Suppressor macrophage treated with lipopolysaccharide for 4 hours (primary cell): ENCODE results near the gene PTGIR.
"Not testable (repeated sequence)": the region's sequence is repeated elsewhere in the genome, so short reads cannot be mapped to it uniquely, and the experiment has no call there.

Experiments
- DNase-seq: peaks from one replicate; pipeline ENCODE4 v3.0.0-alpha.2; 2020

Gene PTGIR

DNA sequence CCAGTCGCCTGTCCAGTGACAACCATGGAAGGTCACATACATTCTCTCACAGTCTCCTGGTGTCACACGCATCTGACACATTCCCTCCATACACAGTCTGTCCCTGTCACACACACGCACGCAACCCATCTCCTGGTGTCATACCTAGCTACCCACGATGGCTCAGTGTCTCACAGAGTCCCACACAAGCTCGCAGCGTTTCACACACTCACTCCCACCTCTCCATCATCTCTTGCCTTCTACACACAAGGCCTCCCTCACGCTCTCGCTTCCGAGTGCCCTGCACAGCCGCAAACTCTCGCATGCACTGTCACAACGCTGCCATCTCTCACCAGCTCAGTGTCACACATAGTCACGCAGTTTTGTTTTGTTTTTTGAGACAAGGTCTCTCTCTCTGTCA, 12.3 kb upstream of the PTGIR start:
- no peak for DNase-seq

DNA sequence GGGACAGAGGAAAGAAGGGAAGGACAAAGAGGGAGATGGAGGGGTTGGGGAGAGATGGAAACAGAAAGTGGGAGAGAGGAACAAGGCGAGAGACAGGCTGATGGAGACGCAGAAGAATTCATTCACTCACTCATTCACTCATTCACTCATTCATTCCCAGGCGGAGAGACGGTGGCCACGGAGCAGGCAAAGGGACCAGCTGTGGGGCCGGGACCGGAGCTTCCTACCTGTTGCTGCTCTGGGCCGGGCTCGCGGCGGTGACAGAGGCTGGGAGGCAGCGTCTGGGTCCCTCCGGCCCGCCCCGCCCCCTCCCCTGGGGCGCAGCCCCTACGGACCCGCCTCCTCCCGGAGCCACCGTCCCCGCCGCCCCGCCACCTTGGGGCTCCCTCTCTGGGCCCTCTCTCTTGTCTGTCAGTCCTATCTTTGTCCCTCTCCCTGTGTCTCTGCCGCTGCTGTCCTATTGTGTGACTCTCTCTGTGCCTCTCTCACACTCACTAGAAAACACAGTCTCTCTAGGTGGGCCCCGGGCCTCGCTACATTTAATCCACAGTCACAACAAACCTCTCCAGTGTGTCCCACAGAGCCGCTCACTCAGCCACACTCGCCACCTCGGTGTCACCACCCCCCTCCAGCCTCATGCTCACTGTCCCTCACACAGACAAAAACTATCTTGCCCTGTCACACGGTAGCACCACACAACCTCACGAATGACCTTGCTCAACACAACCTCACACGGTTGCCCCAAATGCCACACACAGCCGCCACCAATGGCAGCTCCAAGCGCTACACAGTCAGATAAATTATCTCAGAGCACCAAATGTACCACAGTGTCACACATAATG, 11.3 kb upstream of the PTGIR start, which contains the start of gene GNG8:
GNG8 (minus strand) TSS at position 283 of the 842 bp plus-strand sequence. CDS start 1,520 bp downstream, outside the sequence.
- DNase-seq = no peak

DNA sequence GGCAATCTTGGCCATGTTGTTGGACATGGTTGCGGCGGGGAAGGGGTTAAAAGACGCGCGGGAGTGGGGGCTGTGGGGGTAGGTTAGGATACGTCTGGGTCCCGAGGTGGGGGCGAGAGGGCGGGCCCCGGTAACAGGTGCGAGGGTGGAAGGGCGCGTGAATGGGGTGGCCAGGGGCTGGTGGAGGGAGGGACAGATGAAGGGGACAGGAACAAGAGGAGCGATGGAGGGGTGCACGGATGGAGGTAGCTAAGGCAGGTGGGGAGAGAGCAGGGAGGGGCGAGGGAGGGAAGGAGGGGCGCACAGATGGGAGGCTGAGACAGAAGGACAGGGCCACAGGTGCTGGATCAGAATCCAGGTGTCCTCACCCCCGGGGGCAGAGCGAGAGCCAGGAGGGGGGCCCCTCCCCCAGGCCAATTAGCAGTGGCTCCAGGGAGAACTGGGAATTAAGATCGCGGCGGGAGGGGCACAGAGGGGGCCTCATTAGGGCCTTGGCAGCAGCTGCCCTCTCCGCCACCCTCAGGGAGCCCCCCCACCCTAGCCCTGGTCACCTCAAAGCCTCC, 9.8 kb upstream of the PTGIR start:
- DNase-seq = no peak

DNA sequence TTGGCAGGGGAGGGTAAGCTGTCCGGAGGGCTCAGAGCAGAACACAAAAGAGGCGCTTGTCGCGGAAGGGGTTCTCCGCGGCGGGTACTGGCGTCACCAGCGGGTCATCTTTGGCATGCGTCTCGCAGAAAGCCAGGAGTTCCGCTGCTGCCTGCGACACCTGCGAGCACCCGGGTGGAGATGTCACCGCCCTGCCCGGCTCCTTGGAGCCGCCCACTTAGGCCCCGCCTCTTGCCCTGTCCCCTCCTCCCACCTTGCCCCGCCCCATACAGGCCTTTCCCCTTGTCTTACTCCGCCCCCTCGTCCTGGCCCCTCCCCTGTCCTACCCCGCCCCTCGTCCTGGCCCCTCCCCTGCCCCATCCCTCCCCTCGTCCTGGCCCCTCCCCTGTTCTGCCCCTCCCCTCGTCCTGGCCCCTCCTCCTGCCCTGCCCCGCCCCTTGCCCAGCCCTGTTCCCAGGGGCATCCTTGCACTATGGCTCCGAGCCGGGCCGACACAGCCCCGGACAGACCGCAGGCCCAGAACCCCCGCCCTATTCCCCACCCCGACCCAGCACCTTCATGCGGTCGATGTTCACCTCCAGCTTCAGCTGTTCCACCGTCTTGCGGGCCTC, 9.3 kb upstream of the PTGIR start:
- peak; percentile 96 for DNase-seq

DNA sequence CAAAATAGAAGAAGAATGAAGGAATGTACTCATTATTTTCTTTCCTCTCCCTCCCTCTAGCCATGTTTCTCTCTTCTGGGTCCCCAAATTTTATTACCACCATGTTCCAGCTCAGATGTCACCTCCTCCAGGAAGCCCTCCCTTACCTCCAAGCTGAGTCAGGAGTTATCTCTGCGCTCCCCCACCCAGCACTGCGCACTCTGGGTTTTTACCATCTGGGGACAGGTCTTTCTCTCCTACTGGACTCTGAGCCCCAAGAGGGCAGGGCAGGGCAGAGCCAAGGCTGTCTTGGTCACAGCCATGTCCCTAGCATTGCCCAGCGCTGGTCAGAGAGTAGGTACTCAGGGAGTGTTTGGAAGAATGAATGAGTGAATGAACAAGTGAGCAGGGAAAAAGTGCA, 8.2 kb upstream of the PTGIR start:
- DNase-seq = no peak

DNA sequence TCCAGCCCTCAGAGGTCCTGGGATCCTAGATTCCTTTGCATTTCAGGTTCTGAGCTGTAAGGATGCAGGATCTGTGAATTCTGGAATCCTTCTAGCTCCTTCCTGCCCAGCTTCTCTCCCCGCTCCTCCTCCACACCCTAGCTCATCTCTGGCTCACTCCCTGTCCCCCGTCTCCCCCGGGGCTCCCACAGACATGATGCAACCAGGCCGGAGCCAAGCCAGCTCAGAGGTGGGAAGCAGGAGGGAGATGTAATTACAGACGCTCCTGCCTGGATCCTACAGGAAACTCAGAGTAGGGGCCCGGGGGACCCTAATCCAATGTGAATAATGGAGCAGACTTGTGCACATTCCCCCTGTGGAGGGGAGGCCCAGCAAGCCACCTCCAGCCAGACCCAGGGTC, 6.6 kb upstream of the PTGIR start:
- no peak for DNase-seq

DNA sequence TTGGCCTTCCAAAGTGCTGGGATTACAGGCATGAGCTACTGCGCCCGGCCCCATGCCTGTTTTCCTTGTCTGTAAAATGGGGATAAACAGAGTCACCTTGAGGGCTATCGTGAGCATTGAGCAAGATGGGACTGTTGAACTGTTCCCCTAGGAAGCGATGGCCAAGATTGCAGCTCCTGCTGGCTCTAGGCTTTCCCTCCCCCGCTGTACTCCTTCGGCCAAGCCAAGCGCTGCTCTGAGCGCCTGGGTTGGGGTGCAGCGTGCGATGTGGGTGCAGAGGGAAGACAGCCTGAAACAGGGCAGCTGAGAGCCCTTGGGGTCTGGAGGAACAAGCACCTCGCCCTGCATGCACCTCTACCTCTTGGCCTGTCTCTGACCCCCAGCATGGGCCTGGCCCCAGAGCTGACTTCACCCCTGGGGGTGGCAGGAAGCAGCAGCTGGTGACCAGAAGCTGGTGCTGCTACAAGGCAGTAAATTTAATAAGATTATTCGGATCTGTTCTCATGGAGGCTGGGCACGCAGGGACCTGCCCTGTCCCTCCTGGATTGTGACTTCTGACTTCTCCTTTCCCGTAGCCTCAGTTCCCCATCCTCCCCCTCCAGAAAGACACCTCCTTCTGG, 5.8 kb upstream of the PTGIR start:
- no peak for DNase-seq

DNA sequence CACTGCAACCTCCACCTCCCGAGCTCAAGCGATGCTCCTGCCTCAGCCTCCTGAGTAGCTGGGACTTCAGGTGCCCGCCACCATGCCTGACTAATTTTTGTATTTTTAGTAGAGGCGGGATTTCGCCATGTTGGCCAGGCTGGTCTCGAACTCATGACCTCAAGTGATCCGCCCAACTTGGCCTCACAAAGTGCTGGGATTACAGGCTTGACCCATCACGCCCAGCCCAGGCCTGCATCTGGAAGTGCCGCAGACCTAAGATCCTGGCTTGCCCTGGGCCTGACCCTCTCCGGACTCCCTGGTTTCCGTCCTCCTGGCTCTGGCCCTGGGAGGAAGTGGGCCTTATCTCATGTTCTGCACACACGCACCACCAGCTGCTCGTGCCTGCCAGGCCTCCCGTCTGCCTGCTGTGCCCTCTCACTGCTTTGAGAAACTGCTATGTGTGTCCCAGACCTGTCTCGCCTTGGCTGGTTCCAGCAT, 4.7 kb upstream of the PTGIR start:
- no peak for DNase-seq

DNA sequence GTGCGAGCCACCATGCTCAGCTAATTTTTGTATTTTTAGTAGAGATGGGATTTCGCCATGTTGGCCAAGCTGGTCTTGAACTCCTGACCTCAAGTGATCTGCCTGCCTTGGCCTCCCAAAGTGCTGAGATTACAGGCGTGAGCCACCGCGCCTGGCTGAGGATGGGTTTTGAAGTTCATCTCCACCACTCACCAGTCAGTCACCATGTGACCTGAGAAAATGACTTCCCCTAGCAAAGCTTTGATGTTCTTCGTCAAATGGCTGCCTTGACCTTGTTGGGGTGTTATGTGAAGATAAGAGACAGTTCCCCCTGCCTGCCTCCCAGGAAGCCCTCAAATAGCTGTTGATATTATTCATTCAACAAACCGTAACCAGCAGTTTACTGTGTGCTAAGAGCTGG, 4.1 kb upstream of the PTGIR start:
- DNase-seq = not testable (repeated sequence)

DNA sequence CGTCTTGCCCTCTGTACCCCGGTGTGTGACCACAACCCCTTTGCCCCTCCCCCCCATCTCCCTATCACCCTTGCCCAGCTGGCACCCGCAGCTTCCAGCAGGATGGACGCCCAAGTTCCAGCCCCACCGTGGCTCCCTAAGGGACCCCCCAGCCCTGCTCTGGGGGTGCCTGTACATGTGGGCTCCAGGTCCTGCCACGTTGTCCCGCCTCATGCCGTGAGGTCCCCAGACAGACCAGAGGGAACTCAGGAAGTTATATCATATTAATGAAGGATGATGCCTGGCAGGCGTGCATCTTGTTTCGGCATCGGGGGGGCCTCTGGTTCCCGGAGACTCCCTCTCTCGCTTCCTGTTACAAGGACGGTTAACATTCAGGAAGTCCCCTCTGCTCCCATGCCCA, 1.6 kb upstream of the PTGIR start:
- peak; percentile 75 for DNase-seq

DNA sequence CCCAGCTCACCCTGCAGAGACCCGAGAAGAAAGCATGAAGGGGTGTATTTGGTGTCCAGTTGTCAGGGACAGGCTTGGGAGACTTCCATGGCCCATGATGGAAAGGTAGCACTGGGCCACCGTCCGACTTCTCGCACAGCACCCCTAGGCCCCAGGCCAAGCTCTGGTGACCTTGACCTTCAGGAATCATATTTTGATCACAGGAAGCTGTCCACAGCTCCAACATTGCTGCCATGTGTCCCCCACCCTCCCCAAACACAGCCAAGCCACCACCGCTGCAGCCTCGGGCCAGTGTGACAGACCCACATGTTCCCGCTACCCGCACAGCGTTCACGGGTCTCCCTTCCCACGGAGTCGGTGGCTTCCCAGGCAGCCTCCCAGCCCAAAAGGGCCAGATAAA, 842 bp upstream of the PTGIR start:
- no peak for DNase-seq

DNA sequence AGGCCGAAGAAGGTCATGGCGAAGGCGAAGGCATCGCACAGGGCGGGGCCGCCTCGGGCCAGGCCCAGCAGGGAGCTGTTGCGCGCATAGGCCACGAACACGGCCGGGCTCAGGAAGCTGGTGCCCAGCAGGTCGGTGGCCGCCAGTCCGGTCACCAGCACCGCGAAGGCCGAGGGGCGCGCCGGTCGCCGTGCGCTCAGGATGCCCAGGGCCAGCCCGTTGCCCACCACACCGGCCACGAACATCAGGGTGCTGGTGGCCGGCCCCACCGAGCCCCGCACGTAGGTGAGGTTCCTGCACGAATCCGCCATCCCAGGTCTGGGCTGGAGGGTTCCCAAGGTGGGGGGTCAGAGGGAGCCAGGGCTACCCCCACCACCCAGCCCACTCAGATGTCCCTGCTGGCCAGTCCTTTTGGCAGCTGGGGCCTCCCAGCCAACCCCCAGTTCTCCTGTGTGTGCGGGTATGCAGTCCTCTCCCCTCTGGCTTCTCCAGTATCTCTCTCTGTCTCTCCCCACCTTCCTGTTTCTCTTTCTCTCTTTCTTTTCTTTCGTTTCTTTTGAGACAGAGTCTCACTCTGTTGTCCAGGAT, 880 bp downstream of the PTGIR start:
- no peak for DNase-seq

DNA sequence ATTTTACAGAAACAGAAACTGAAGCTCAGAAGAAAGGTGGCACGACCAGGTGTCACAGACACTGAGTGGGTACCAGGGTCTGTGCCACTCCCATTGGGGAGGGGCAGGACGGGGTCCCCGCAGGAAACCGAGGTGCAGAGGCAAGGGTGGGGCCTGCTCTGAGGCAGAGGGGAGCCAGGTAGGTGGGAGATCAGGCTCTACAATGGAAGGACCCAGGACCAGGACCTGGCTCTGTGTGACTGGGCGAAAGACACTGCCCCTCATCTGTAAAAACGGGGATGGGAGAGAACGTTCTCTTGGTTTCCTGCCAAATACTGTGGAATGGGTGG, 2.8 kb downstream of the PTGIR start:
- no peak for DNase-seq

DNA sequence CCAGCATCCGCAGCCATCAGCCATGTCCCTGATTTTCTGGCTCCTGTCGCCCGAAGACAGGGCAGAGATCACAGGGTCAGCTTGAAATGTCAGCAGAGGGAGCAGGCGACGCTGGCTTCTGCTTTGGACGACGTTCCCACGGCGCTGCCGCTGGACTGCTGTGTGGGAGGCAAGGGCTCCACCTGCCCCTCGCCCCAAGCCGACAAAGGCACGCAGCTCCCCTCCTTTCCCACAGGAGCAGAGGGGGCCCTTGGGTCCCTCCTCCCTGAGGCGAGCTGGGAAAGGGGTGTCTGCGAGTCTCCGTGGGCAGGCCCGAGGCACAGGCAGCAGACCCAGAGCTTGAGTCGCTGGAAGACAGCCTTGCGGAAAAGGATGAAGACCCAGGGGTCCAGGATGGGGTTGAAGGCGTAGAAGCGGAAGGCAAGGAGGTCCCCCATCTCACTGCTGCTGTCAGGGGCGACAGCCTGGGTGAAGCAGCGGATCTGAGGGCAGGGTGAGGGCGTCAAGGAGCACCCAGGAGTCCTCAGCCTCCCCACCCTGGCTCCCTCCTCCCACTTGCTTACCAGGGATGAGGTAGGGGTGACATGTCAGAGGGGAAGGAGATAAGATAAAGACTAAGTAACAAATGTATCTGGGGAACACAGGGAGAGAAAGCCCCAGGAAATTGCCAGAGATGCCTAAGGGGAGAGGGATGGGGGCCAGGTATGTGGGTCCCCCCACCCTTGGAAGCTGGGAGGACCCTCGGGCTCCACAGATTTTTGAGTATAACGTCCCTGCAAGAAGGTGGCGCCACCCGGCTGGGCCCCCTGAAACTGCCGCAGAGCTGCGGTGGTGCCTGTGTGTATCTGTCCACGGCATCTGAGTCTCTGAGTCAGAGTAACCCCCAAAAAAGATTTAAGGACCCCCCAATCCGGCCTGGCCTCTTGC, 3.4 kb downstream of the PTGIR start:
- DNase-seq = no peak

DNA sequence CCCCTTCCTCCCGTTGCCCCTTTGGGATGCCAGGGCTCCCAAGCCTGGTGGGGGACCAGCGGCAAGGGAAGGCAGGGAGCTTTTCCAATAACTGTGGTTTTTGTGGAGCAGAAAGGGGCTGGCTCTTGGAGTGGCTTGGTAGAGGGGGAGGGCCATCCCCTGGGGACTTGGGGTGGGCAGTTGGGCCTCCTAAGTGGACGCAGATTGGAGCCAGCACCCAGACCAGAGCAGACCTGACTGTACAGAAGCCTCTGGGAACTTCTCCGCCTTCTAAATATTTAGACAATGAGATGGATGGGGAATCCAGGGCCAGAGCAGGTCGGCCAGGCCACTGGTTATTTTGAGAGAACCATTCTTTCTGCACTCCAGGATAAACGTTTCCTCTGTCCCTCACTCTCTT, 4.2 kb downstream of the PTGIR start:
- no peak for DNase-seq

DNA sequence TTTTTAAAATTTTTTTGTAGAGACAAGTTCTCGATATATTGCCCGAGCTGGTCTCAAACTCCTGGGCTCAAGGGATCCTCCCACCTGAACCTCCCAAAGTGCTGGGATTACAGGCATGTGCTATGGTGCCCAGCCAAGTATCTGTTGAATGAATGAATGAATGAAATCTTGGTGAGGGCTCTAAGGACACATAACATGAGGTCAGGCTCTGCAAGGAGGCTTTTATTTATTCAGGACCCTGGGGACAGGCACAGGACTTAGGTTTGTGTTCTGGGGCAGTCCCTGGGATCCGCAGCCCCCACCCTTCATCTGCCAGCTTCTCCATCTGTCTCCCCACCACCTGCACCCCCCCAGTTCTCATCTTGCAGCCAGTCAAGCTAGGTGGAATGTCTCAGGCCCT, 4.6 kb downstream of the PTGIR start:
- no peak for DNase-seq

DNA sequence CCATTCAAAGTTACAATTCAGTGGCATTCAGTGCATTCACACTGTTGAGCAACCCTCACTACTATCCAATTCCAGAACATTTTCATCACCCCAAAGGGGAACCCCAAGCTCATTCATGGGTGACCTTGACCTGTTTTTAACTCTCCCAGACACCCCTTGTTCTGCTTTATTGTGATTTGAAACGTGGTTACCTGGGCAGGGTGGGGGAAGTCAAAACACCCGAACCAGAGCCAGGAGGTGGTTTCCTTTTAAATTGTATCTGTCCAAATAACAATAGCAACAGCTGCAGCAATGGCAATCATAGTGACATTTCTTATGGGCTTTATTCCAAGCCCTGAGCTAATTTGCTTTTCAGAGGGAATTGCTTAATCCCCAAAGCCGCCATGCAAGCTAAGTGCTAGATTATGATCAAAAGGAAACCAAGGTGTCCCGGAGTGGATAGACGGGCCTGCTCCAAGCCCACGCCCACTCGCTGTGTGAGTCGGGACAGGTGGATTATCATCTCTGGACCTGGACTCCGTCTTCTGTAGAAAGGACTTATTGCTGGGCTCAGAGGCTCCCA, 6.1 kb downstream of the PTGIR start:
- DNase-seq = peak; percentile 70

DNA sequence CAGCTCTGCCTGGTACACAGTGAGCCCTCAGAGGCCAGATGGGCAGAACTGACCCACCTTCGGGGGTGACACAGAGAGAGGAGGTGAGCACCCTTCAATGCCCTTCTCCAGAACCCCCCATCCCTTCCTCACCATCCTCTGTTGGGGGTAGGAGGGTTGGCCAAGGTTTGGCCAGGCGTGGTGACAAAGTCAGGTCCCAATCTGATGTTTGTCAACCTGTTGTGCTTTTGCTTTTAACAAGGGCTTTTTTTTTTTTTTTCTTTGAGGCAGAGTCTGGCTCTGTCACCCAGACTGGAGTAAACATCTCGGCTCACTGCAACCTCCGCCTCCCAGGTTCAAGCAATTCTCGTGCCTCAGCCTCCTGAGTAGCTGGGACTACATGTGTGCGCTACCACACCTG, 7.3 kb downstream of the PTGIR start:
- DNase-seq = no peak

DNA sequence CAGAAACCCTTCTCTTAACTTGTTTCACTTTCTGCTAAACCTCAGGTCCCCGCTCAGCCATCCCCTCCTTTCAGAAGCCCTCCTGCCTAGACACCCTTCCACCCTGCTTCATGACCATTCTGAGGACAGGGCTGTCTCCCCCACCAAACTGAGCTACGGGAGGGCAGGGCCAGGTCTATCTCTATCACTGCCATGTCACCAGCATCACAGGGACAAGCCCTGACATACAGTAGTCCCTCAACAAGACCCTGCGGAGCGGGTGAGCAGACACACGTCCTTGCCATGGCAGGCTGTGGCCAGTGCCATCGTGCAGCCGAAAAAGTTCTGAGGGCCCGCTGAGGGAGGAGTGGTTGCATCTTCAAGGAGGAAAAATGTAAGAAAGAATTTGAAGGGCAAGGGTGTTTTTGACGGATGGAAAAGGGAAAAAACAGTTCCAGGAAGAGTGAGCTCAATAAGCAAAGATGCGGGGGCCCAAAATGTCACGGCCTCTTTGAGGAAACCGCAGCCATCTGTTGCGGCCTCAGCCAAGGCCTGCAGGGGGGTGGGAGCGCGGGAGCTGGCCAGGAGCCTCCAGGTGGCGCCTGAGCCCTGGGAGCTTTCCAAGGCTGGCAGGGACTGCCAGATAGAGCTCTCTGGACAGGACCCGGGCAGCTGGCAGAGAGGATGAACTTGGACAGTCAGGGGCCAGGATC, 8.1 kb downstream of the PTGIR start:
- DNase-seq = peak; percentile 88

DNA sequence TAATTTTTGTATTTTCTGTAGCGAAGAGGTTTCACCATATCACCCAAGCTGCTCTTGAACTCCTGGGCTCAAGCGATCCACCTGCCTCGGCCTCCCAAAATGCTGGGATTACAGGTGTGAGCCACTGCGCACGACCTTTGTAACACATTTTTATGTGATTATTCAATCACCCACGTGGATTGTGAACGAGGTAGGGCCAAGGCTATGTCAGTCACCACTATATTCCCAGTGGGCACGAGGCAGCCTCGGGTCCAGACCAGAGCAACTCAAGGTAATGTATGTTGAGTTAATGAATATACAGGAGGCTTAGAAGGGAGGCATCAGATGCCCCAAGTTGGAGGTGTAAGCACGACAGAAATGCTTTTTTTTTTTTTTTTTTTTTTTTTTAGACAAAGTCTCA, 8.9 kb downstream of the PTGIR start:
- no peak for DNase-seq

DNA sequence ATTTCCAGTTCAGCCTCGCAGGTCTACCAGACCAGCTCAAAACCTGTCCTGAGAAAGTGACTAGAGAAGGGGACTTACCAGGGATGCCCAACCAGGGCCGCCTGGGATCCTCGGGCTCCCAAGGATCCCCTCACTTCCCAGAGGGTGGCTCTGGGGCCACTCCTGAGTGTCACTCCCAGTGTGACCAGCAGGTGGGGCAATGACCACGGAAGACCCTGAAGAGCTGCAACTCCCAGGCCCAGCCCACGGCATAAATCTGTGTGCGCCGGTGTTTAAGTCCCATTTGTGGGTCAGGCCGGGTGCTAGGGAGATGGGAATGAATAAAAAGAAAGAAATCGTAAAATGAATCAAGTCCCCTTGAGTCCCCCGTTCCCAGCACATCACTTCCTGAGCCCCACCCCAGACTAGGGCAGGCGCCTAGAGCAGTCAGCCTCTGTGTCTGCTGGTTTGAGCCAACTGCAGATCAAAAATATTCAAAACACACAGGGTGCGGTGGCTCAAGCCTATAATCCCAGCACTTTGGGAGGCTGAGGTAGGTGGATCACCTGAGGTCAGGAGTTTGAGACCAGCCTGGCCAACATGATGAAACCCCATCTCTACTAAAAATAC, 10.7 kb downstream of the PTGIR start:
- peak; percentile 89 for DNase-seq
